NOMO-1 treated with dmso at 0.1 percent for 144 hours (cell line): ENCODE measurements around the gene ALOX12B.
"Not testable (repeated sequence)": the region's sequence is repeated elsewhere in the genome, so short reads cannot be mapped to it uniquely, and the experiment has no call there.

Experiments
- DNase-seq: peaks from one replicate; lab custom pipeline; 2025; ENCODE audit not compliant: unreplicated experiment; lab: John Stamatoyannopoulos, UW

ALOX12B gene

DNA sequence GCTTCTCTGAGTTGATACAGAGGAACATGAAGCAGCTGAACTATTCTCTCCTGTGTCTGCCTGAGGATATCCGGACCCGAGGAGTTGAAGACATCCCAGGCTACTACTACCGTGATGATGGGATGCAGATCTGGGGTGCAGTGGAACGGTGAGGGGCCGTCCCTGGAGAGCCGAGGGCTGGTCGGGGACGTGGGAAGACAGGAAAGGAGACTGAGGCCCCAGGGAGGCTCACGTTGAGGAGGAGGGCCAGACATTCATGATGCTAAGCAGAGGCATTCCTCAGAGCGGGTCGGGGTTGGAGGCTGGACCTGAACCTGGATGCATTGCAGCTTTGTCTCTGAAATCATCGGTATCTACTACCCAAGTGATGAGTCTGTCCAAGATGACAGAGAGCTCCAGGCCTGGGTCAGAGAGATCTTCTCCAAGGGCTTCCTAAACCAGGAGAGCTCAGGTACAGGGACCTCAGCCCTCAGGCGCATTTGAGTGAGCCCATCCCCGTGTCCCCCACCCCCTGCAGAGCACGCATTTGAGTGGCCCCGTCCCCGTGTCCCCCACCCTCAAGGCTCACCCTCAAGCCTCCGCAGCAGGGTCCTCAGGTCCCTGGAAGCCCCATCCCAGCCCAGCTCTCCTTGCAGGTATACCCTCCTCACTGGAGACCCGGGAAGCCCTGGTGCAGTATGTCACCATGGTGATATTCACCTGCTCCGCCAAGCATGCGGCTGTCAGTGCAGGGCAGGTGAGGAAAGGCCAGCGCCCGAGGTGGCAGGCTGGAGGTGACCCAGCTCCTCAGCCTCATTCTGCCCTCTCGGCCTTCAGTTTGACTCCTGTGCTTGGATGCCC, 40.4 kb downstream of the ALOX12B start:
- DNase-seq, result no peak

DNA sequence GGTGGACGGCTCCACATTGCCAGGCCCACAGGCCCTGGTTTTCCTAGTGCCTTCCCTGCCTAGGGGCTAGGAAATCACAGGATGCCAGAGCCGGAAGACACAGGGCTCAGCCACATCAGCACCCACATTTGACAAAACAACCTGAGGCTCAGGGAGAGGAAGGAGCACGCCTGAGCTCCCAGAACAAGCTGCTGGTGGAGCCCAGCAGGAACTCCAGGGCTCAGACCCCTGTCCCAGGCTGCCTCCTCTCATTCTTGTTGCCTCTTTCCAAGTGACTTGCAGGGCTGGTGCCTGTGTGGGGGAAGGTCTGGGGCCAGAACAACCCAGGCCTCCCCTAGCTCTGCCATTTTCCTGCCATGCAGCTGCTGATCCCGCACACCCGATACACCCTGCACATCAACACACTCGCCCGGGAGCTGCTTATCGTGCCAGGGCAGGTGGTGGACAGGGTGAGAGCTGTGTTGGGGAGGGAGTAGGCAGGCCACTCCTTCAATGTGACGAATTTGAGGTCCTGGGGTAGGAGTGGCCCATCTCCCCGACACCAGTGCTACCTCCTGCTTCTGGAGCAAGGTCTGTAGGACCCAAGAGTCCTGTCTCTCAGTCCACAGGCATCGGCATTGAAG, 41.1 kb downstream of the ALOX12B start:
- DNase-seq, result no peak

DNA sequence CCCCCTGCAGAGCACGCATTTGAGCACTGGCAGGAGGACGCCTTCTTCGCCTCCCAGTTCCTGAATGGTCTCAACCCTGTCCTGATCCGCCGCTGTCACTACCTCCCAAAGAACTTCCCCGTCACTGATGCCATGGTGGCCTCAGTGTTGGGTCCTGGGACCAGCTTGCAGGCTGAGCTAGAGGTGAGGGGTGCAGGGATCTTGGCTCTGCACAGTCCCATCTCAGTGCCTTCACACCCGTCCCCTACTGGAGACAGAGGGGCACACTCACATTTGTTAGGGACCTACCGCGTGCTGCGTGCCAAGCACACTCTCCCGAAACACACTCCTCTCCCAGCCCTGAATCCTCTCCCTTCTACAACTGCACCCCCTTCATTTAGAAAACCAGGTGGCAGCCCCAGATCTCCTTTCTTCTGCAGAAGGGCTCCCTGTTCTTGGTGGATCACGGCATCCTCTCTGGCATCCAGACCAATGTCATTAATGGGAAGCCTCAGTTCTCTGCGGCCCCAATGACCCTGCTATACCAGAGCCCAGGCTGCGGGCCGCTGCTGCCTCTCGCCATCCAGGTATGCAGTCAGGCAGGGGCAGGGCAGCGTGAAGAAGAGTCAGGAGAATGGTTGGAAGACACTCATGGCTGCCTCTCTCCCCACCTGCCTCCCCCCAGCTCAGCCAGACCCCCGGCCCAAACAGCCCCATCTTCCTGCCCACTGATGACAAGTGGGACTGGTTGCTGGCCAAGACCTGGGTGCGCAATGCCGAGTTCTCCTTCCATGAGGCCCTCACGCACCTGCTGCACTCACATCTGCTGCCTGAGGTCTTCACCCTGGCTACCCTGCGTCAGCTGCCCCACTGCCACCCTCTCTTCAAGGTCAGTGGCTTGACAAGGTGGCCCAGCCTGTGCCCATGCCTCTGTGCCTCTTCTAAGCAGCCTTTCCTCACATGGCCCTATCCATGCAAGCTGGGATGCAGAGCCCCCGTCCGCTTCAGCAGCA, 42.4 kb downstream of the ALOX12B start:
- DNase-seq, result no peak

DNA sequence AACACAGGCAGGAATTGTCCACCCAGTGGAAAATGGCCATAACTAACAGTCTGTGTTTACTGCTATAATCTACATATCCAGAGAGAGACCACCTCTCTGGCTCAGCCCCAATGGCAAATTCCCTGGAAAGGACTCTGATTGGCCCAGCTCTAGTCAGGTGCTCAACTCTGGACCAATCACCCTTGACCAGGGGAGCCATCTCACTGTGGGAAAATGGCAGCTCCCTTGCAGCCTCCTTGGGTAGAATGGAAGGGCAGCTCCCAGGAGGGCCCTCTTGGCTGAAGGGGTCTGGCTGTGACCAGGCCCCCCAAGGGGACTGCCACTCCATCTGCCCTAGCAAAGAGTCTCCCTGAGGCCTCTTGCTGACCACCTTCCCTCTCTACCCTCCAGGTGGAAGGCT, 45.5 kb downstream of the ALOX12B start:
- no peak for DNase-seq

GRCh38 chr17:8041249-8041928, 46.1 kb downstream of the ALOX12B start:
- DNase-seq, result peak; percentile 79

DNA sequence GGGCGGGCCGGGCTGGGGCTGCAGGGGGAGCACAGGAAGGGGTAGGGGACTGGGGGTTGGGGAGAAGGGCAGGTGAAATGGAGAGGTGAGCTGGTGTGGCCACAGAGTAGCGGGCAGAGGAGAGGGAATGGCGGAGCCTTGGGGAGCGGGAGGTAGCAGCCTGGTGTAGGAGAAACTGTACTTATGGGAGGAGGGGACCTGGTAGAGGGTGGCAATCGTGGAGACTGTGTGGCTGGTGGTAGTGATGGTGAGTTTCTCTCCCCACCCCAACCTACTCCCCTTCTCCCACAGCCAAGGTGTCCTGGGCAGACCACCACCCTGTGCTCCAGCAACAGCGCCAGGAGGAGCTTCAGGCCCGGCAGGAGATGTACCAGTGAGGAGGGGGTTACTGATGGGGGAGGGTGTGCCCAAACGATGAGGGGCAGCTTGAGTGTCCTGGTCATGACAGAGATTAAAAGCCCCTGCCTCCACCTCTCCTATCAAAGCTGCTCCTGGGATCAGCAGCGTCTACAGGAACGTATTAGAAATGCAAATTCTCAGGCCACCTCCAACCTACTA, 47.8 kb downstream of the ALOX12B start:
- DNase-seq, result no peak

GRCh38 chr17:8038954-8039610, 48.4 kb downstream of the ALOX12B start, which contains the start of gene ALOX15B:
Gene ALOX15B (plus strand): TSS chr17:8039059. CDS start chr17:8039156, 97 bp downstream.
- DNase-seq, result no peak

DNA sequence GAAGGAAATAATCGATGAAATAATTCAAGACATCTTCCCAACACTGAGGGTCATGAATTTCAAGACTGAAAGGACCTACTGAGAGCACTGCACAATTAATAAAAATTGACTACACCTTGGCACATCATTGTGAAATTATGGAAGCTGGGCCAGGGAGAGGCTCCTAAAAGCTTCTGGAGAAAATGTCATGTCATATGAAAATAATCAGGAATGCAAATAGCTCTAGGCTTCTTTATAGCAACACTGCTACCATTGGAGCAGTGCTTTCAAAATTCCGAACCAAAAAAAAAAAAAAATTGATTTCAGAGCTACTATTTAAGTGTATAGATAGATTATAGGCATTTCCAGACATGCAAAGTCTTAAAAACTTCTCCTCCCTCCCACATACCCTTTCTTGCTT, 55.1 kb downstream of the ALOX12B start:
- no peak for DNase-seq

DNA sequence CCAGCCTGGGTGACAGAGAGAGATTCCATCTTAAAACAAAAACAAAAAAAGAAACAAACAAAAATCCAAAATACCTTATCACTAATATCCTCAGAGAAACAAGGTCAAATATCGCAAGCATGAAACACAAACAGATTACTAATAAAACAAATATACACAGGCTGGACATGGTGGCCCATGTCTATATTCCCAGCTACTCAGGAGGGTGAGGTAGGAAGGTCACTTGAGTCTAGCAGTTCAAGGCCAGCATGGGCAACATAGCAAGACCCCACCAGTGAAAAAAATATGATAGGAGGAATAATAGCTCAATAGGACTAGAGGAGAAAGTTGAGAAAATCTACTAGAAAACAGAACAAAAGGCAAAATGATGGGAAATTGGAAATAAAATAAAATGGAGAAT, 55.6 kb downstream of the ALOX12B start:
- no peak for DNase-seq

DNA sequence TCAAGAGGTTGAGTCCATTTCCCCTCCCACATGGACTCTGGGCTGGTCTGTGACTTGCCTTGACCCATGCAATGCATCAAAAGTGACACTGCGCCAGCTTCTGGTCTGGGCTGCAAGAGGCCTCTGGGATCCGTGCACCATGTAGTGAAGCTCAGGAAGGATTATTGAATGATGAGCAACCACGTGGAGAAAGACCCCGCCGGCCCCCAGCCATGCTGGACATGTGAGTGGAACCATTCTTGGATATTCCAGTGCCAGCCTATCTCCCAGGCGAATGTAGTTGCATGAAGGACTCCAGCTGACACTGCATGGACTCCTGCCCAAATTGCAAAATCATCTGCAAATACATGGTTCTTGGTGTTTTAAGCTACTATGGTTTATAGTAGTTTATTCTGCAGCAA, 56.3 kb downstream of the ALOX12B start:
- no peak for DNase-seq

DNA sequence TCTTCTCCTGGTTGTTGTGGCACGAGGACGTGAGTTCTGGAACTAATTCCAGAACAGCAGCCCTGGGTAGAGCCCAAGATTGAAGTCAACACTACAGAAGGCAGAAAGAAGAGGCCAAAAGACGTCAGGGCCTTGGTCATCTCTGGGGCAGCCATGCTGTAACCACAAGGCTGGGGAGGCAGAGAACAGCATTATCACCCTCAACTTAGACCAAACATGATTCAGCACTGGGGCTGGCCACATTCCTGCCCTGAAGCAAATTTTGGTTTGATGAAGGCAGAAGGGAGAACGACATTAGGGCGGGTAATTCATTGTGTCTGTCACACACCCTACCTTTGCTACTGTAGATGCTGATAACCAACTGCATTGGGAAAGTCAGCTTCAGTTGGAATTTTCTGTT, 58.4 kb downstream of the ALOX12B start:
- DNase-seq, result no peak

DNA sequence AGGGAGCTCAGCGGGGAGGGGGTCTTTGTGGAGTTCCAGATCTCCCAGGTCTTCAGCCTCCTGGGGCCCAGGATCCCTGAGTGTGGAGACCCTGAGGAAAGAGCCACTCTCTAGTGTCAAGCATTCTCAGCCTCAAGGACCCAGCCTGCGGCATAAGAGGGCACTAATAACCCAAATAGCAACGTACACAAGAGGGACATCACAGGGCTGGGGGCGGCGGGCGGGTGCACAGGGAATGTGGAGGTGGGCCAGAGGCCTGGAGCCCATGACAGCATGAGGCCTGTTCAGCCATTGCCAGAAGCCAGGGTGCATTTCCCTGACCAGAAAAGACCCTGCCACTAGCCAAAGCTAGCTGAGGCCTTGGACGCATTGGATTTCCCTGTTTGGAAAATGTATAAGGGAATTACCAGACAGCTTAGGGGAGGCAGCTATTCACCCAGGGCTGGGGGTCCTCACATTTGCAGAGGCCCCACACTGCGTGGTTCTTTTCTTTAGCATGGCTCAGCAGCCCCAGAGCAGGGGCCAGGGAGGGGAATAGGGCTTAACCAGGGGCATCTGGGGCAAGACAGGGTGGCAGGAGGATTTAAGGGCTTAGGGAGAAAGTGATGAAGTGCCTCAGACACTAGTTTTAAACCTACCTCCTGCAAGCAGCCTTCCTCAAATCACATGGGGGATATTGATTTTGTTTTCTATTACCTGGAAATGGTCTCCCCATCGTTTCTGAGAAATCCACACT, 62.2 kb downstream of the ALOX12B start:
- DNase-seq, result no peak

DNA sequence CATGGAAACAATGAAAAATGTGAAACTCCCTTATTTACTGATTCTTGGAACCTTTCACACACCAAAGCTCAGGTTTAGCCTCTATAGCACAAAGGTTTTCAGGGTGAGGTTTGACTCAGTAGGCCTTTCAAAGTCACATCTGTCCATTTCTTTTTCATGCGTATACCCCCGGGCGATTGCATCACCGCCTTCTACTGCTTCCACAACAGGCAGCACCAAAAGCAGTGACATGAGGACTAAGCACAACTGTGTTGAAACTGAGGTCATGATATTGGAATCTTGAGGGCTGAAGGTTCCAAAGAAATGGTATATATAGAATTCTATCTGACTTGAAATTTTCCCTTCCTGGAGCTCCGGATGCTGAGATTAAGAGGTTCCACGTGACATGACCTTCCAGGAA, 63.4 kb downstream of the ALOX12B start:
- not testable (repeated sequence) for DNase-seq
